ENCODE results near the gene NAA25. TPM values are rescaled to one million over a fixed set of nuclear protein-coding genes. Genes with fewer than 3 reads are reported as not detected.

The NAA25 gene
- total and polyA plus RNA-seq, 9 of the 15 experiments (the other 6 are each of a cell fraction or from before 2014, with no cell fraction given) = 26.6 to 59.6 (median 48.9) TPM

DNA sequence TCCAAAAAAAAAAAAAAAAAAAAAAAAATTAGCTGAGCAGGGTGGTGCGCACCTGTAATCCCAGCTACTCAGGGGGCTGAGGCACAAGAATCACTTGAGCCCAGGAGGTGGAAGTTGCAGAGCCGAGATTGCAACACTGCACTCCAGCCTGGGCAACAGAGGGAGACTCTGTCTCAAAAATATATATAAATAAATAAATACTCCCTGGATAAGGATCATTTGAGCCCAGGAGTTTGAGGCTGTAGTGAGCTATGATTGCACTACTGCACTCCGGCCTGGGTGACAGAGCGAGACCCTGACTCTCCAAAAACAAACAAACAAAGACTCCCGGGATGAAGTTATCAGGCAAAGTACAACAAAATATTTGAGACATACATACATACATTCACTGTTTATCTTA, 3.3 kb upstream of the NAA25 start:
- Histone ChIP-seq H3K9me3 (replicated peaks; ENCODE audit: control insufficient read depth, insufficient read depth, low read depth, low read length) (no peaks in the 10 kb centered on the region), H3K27ac (ENCODE audit: extremely low read depth, low read depth, low read length) (no peak overlapping the region), H2AFZ (ENCODE audit: low read depth, low read length) (no peak overlapping the region), H3K4me2 (ENCODE audit: insufficient read depth, low read length) (no peak overlapping the region), H3K79me2 (ENCODE audit: control insufficient read depth, insufficient read depth, low read length) (peaks cover 22% of the 10 kb centered on the region), H3K9ac (ENCODE audit: insufficient read depth in 1 of 2, low read depth in 2 of 2, low read length in 2 of 2) (no peak overlapping the region), H3K4me1 (replicated peaks in 1 of 2; ENCODE audit: control insufficient read depth in 2 of 2, insufficient read depth in 2 of 2, low read length in 2 of 2) (peaks cover 30 to 43% of the 10 kb centered on the region in 2 experiments), H3K9me1 (ENCODE audit: control insufficient read depth, insufficient read depth, low read length) (no peaks in the 10 kb centered on the region), H4K20me1 (replicated peaks; ENCODE audit: control insufficient read depth, insufficient read depth, low read length) (0 out of 2 replicates have a peak, but pooled peaks cover 2% of the 10 kb centered on the region), H3K36me3 (ENCODE audit: control insufficient read depth, insufficient read depth, low read length) (peaks cover 6% of the 10 kb centered on the region; the same call in 1 of the 3 replicates), H3K27me3 (ENCODE audit: control insufficient read depth in 2 of 2, insufficient read depth in 2 of 2, low read length in 2 of 2) (no peaks in the 10 kb centered on the region), H3K4me3 (no peak overlapping the region)
- TF ChIP-seq, protein P1, sequence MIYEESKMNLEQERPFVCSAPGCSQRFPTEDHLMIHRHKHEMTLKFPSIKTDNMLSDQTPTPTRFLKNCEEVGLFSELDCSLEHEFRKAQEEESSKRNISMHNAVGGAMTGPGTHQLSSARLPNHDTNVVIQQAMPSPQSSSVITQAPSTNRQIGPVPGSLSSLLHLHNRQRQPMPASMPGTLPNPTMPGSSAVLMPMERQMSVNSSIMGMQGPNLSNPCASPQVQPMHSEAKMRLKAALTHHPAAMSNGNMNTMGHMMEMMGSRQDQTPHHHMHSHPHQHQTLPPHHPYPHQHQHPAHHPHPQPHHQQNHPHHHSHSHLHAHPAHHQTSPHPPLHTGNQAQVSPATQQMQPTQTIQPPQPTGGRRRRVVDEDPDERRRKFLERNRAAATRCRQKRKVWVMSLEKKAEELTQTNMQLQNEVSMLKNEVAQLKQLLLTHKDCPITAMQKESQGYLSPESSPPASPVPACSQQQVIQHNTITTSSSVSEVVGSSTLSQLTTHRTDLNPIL (CRISPR knock-in tag; IDR thresholded peaks at IDR 0.05) = no peak
- TF ChIP-seq, protein P2, sequence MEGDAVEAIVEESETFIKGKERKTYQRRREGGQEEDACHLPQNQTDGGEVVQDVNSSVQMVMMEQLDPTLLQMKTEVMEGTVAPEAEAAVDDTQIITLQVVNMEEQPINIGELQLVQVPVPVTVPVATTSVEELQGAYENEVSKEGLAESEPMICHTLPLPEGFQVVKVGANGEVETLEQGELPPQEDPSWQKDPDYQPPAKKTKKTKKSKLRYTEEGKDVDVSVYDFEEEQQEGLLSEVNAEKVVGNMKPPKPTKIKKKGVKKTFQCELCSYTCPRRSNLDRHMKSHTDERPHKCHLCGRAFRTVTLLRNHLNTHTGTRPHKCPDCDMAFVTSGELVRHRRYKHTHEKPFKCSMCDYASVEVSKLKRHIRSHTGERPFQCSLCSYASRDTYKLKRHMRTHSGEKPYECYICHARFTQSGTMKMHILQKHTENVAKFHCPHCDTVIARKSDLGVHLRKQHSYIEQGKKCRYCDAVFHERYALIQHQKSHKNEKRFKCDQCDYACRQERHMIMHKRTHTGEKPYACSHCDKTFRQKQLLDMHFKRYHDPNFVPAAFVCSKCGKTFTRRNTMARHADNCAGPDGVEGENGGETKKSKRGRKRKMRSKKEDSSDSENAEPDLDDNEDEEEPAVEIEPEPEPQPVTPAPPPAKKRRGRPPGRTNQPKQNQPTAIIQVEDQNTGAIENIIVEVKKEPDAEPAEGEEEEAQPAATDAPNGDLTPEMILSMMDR (IDR thresholded peaks at IDR 0.05 in 2 of 3, conservative IDR thresholded peaks at IDR 0.05 in 1 of 3; ENCODE audit: insufficient read depth in 2 of 3, low read depth in 1 of 3, low read length in 3 of 3) = peak in 1 of 3 experiments; percentile 47; a peak in 2 of 6 replicates
- TF ChIP-seq KLF13 (tag; IDR thresholded peaks at IDR 0.05; ENCODE audit: borderline replicate concordance, low read depth) (no peak), RAD21 (CRISPR knock-in tag; conservative IDR thresholded peaks at IDR 0.05 in 1 of 2, IDR thresholded peaks at IDR 0.05 in 1 of 2) (peak; percentile 40 to 53), CEBPB (tag; IDR thresholded peaks at IDR 0.05) (peak; percentile 84), CEBPG (CRISPR knock-in tag; IDR thresholded peaks at IDR 0.05) (no peak), CEBPG (tag; conservative IDR thresholded peaks at IDR 0.05 in 1 of 2, IDR thresholded peaks at IDR 0.05 in 1 of 2) (peak in 1 of 2 experiments; percentile 73; a peak in 2 of 4 replicates)
- TF ChIP-seq, protein P3, sequence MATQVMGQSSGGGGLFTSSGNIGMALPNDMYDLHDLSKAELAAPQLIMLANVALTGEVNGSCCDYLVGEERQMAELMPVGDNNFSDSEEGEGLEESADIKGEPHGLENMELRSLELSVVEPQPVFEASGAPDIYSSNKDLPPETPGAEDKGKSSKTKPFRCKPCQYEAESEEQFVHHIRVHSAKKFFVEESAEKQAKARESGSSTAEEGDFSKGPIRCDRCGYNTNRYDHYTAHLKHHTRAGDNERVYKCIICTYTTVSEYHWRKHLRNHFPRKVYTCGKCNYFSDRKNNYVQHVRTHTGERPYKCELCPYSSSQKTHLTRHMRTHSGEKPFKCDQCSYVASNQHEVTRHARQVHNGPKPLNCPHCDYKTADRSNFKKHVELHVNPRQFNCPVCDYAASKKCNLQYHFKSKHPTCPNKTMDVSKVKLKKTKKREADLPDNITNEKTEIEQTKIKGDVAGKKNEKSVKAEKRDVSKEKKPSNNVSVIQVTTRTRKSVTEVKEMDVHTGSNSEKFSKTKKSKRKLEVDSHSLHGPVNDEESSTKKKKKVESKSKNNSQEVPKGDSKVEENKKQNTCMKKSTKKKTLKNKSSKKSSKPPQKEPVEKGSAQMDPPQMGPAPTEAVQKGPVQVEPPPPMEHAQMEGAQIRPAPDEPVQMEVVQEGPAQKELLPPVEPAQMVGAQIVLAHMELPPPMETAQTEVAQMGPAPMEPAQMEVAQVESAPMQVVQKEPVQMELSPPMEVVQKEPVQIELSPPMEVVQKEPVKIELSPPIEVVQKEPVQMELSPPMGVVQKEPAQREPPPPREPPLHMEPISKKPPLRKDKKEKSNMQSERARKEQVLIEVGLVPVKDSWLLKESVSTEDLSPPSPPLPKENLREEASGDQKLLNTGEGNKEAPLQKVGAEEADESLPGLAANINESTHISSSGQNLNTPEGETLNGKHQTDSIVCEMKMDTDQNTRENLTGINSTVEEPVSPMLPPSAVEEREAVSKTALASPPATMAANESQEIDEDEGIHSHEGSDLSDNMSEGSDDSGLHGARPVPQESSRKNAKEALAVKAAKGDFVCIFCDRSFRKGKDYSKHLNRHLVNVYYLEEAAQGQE (IDR thresholded peaks at IDR 0.05; ENCODE audit: borderline replicate concordance) = peak; percentile 25; the same call in 1 of the 2 replicates
- TF ChIP-seq, protein P3 (CRISPR knock-in tag; IDR thresholded peaks at IDR 0.05; ENCODE audit: low read depth) = no peak
- intact Hi-C loops (cut with micrococcal nuclease) = loop anchor here (10.0 kb wide), 1 partner anchor 273 kb away; the partner anchor contains the start of gene HECTD4
- no TSS peak for BruUV-seq (replicated peaks)
- ChIA-PET POLR2A (interaction anchor here (0.7 to 1.4 kb wide), 2 partner anchors 11 to 14 kb away, joined by 3 read pairs; no protein-coding TSS in a partner anchor), CTCF (ENCODE audit: low intra/inter-chr PET ratio) (interaction anchor here (0.6 kb wide), 1 partner anchor 919 kb away, joined by 3 read pairs; no protein-coding TSS in a partner anchor)
- ATAC-seq (no peak), DNase-seq (ENCODE audit: extremely low read depth in 1 of 4, low spot score in 3 of 4) (peak in 1 of 4 experiments; percentile 35), FAIRE-seq (no peak)
- 55% methylated on average over 5 of the region's 5 CpGs for whole genome bisulfite sequencing (ENCODE audit: insufficient coverage, low coverage, missing lambda C conversion rate)
- in situ Hi-C loops (cut with MboI) = no loop called here
